ENCODE results near the gene DNAJB6.

DNA sequence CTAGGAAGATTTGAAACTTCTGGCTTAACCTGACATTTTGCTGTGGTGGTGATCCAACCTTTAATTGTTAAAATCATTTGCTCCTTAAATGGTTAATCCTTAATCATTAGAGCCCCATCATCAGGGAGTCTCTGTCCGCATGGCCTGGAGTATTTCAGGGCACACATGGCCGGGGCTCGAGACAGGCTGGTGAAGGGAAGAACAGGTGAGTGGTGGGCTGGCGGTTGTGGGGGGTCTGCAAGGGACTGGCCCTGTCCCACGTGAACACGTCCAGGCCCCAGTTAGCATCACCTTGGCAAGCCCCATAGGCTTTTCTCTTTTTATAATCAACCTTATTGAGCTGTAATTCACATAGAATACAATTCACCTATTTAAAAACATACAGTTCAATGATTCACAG is 109.5 kb downstream of the DNAJB6 start:
- TF ChIP-seq ZFP30 (CRISPR knock-in tag; IDR thresholded peaks at IDR 0.05) (no peak), POU6F1 (CRISPR knock-in tag; IDR thresholded peaks at IDR 0.05; ENCODE audit: borderline replicate concordance, low read depth) (no peak), ZC3H10 (CRISPR knock-in tag; IDR thresholded peaks at IDR 0.05) (no peak)
- TF ChIP-seq, protein P1, sequence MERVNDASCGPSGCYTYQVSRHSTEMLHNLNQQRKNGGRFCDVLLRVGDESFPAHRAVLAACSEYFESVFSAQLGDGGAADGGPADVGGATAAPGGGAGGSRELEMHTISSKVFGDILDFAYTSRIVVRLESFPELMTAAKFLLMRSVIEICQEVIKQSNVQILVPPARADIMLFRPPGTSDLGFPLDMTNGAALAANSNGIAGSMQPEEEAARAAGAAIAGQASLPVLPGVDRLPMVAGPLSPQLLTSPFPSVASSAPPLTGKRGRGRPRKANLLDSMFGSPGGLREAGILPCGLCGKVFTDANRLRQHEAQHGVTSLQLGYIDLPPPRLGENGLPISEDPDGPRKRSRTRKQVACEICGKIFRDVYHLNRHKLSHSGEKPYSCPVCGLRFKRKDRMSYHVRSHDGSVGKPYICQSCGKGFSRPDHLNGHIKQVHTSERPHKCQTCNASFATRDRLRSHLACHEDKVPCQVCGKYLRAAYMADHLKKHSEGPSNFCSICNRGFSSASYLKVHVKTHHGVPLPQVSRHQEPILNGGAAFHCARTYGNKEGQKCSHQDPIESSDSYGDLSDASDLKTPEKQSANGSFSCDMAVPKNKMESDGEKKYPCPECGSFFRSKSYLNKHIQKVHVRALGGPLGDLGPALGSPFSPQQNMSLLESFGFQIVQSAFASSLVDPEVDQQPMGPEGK (CRISPR knock-in tag; IDR thresholded peaks at IDR 0.05; ENCODE audit: borderline replicate concordance), result no peak

Measured in SK-N-SH treated with all-trans-retinoic acid at 6 μM for 48 hours (cell line).